Measurements from ENCODE around the gene FSD1. TPM values are rescaled to one million over a fixed set of nuclear protein-coding genes. Genes with fewer than 3 reads are reported as not detected.

FSD1 gene
- total RNA-seq, 2 donors from 2014 or later, result 6.4 TPM; not detected in 1

- no peaks in the 10 kb centered on the region for H3K9me3 ChIP-seq
- no peaks in the 10 kb centered on the region for H3K36me3 ChIP-seq
- H3K4me1 ChIP-seq (replicated peaks), result no peaks in the 10 kb centered on the region
- TF ChIP-seq POLR2A (IDR thresholded peaks at IDR 0.05) (no peak), POLR2AphosphoS5 (IDR thresholded peaks at IDR 0.05) (no peak), CTCF (IDR thresholded peaks at IDR 0.05) (no peak)
- DNase-seq (ENCODE audit: low spot score), result no peak
- no peak overlapping the region for H3K4me3 ChIP-seq
- no peaks in the 10 kb centered on the region for H3K27me3 ChIP-seq (replicated peaks; ENCODE audit: insufficient read depth)
- intact Hi-C loops (cut with DNase I), result loop anchor here (5.0 kb wide), 1 partner anchor 88 kb away; no protein-coding TSS in a partner anchor
- 86% methylated on average over 13 of the region's 17 CpGs for WGBS
- H3K27ac ChIP-seq, result no peak overlapping the region
Measured at GRCh38 chr19:4354897-4355296, 50.5 kb downstream of the FSD1 start.

- Histone ChIP-seq H3K4me1 (replicated peaks) (no peaks in the 10 kb centered on the region), H3K9me3 (no peaks in the 10 kb centered on the region), H3K27me3 (replicated peaks; ENCODE audit: insufficient read depth) (no peaks in the 10 kb centered on the region), H3K27ac (no peak overlapping the region), H3K4me3 (no peak overlapping the region), H3K36me3 (peaks cover 0 to 10% of the 10 kb centered on the region in 2 donors)
- no peak for DNase-seq (ENCODE audit: low spot score)
- intact Hi-C loops (cut with DNase I), result no loop called here
- WGBS, result 63% methylated on average over 13 of the region's 23 CpGs
- TF ChIP-seq POLR2A (IDR thresholded peaks at IDR 0.05) (no peak), CTCF (IDR thresholded peaks at IDR 0.05) (no peak), POLR2AphosphoS5 (IDR thresholded peaks at IDR 0.05) (no peak)
Measured at GRCh38 chr19:4357095-4357797, 52.8 kb downstream of the FSD1 start.

GRCh38 chr19:4357921-4358326 lies 53.5 kb downstream of the FSD1 start:
- no peaks in the 10 kb centered on the region for H3K9me3 ChIP-seq
- H3K27ac ChIP-seq, result no peak overlapping the region
- intact Hi-C loops (cut with DNase I), result no loop called here
- 85% methylated on average over 16 of the region's 16 CpGs for WGBS
- H3K36me3 ChIP-seq, result peaks cover 0 to 17% of the 10 kb centered on the region in 2 donors
- H3K4me3 ChIP-seq, result no peak overlapping the region
- H3K27me3 ChIP-seq (replicated peaks; ENCODE audit: insufficient read depth), result no peaks in the 10 kb centered on the region
- TF ChIP-seq POLR2A (IDR thresholded peaks at IDR 0.05) (no peak), CTCF (IDR thresholded peaks at IDR 0.05) (no peak), POLR2AphosphoS5 (IDR thresholded peaks at IDR 0.05) (no peak)
- DNase-seq (ENCODE audit: low spot score), result no peak
- H3K4me1 ChIP-seq (replicated peaks), result no peaks in the 10 kb centered on the region

DNA sequence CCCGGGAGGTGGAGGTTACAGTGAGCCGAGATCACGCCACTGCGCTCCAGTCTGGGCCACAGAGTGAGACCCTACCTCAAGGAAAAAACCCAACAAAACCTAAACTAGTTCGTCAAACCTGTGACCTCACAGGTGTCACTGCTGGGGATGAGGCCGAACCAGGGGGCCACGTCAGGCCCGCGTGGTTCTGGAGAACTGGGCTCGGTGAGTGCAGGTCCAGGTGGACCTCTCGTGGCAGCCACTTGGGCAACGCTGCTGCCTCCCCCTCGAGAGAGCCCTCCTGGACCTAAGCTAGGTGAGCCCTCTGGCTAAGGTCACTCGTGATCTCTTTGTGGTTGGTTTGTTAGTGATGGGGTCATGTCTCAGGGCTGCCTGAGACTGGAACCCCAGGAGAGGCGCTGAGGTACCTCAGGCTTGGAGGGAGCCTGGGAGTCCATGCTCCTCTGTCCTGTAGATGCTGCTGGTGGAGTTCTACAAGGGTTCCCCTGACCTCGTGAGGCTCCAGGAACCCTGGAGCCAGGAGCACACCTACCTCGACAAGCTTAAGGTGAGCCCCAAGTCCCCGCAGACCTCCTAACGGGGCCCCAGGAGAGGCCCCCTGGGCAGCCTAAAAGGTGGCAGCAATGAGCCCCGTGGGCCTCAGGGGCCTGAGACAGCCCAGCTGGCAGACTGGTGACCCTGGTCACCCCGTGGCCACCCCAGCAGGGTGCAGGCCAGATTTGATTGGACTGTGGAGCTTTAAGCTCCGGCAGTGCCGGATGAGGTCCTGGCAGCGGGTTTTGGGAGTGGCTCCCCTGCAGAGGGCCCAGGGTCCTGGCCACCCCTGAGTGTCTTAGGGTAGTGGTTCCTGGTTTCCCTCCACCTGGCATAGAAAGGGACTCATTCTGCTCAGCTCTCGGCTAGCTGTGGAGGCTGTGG lies 54.6 kb downstream of the FSD1 start:
- no peaks in the 10 kb centered on the region for H3K27me3 ChIP-seq (replicated peaks; ENCODE audit: insufficient read depth)
- no peak for TF ChIP-seq POLR2A (IDR thresholded peaks at IDR 0.05)
- TF ChIP-seq CTCF (IDR thresholded peaks at IDR 0.05), result no peak
- no peak for TF ChIP-seq POLR2AphosphoS5 (IDR thresholded peaks at IDR 0.05)
- H3K4me3 ChIP-seq, result no peak overlapping the region
- no peak for DNase-seq (ENCODE audit: low spot score)
- intact Hi-C loops (cut with DNase I), result no loop called here
- H3K9me3 ChIP-seq, result no peaks in the 10 kb centered on the region
- peaks cover 0 to 28% of the 10 kb centered on the region in 2 donors for H3K36me3 ChIP-seq
- no peaks in the 10 kb centered on the region for H3K4me1 ChIP-seq (replicated peaks)
- H3K27ac ChIP-seq, result no peak overlapping the region
- WGBS, result 91% methylated on average over 19 of the region's 25 CpGs

Data from prostate gland (tissue), 2 donors.